ENCODE results near the gene FBXO17. TPM values are rescaled to one million over a fixed set of nuclear protein-coding genes. Genes with fewer than 3 reads are reported as not detected.
A peak's percentile ranks its signal among the peaks of the same experiment; 100 is the strongest.

FBXO17 gene
- total and polyA plus RNA-seq, 2 of the 13 experiments (the other 11 are each of a cell fraction or from before 2014, with no cell fraction given), result 22.1 to 58.7 TPM

- TF ChIP-seq, protein P1, sequence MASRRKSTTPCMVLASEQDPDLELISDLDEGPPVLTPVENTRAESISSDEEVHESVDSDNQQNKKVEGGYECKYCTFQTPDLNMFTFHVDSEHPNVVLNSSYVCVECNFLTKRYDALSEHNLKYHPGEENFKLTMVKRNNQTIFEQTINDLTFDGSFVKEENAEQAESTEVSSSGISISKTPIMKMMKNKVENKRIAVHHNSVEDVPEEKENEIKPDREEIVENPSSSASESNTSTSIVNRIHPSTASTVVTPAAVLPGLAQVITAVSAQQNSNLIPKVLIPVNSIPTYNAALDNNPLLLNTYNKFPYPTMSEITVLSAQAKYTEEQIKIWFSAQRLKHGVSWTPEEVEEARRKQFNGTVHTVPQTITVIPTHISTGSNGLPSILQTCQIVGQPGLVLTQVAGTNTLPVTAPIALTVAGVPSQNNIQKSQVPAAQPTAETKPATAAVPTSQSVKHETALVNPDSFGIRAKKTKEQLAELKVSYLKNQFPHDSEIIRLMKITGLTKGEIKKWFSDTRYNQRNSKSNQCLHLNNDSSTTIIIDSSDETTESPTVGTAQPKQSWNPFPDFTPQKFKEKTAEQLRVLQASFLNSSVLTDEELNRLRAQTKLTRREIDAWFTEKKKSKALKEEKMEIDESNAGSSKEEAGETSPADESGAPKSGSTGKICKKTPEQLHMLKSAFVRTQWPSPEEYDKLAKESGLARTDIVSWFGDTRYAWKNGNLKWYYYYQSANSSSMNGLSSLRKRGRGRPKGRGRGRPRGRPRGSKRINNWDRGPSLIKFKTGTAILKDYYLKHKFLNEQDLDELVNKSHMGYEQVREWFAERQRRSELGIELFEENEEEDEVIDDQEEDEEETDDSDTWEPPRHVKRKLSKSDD (CRISPR knock-in tag; IDR thresholded peaks at IDR 0.05; ENCODE audit: low read depth), result no peak
- TF ChIP-seq MTF1 (CRISPR knock-in tag; IDR thresholded peaks at IDR 0.05), result no peak
- peak; percentile 26; the same call in 1 of the 2 replicates for TF ChIP-seq HMGXB3 (CRISPR knock-in tag; IDR thresholded peaks at IDR 0.05; ENCODE audit: borderline replicate concordance)
- TF ChIP-seq ZNF589 (CRISPR knock-in tag; conservative IDR thresholded peaks at IDR 0.05), result no peak
- TF ChIP-seq, protein P2, sequence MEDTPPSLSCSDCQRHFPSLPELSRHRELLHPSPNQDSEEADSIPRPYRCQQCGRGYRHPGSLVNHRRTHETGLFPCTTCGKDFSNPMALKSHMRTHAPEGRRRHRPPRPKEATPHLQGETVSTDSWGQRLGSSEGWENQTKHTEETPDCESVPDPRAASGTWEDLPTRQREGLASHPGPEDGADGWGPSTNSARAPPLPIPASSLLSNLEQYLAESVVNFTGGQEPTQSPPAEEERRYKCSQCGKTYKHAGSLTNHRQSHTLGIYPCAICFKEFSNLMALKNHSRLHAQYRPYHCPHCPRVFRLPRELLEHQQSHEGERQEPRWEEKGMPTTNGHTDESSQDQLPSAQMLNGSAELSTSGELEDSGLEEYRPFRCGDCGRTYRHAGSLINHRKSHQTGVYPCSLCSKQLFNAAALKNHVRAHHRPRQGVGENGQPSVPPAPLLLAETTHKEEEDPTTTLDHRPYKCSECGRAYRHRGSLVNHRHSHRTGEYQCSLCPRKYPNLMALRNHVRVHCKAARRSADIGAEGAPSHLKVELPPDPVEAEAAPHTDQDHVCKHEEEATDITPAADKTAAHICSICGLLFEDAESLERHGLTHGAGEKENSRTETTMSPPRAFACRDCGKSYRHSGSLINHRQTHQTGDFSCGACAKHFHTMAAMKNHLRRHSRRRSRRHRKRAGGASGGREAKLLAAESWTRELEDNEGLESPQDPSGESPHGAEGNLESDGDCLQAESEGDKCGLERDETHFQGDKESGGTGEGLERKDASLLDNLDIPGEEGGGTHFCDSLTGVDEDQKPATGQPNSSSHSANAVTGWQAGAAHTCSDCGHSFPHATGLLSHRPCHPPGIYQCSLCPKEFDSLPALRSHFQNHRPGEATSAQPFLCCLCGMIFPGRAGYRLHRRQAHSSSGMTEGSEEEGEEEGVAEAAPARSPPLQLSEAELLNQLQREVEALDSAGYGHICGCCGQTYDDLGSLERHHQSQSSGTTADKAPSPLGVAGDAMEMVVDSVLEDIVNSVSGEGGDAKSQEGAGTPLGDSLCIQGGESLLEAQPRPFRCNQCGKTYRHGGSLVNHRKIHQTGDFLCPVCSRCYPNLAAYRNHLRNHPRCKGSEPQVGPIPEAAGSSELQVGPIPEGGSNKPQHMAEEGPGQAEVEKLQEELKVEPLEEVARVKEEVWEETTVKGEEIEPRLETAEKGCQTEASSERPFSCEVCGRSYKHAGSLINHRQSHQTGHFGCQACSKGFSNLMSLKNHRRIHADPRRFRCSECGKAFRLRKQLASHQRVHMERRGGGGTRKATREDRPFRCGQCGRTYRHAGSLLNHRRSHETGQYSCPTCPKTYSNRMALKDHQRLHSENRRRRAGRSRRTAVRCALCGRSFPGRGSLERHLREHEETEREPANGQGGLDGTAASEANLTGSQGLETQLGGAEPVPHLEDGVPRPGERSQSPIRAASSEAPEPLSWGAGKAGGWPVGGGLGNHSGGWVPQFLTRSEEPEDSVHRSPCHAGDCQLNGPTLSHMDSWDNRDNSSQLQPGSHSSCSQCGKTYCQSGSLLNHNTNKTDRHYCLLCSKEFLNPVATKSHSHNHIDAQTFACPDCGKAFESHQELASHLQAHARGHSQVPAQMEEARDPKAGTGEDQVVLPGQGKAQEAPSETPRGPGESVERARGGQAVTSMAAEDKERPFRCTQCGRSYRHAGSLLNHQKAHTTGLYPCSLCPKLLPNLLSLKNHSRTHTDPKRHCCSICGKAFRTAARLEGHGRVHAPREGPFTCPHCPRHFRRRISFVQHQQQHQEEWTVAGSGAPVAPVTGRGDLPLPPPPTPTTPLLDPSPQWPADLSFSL (CRISPR knock-in tag; IDR thresholded peaks at IDR 0.05), result no peak
- no peak for TF ChIP-seq ZBTB42 (CRISPR knock-in tag; IDR thresholded peaks at IDR 0.05)
- TF ChIP-seq ZNF816 (CRISPR knock-in tag; IDR thresholded peaks at IDR 0.05; ENCODE audit: borderline replicate concordance), result no peak
- no peak for TF ChIP-seq SNAPC2 (CRISPR knock-in tag; IDR thresholded peaks at IDR 0.05)
- TF ChIP-seq MAFG (CRISPR knock-in tag; IDR thresholded peaks at IDR 0.05), result no peak
- TF ChIP-seq, protein P3, sequence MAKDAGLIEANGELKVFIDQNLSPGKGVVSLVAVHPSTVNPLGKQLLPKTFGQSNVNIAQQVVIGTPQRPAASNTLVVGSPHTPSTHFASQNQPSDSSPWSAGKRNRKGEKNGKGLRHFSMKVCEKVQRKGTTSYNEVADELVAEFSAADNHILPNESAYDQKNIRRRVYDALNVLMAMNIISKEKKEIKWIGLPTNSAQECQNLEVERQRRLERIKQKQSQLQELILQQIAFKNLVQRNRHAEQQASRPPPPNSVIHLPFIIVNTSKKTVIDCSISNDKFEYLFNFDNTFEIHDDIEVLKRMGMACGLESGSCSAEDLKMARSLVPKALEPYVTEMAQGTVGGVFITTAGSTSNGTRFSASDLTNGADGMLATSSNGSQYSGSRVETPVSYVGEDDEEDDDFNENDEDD (CRISPR knock-in tag; IDR thresholded peaks at IDR 0.05; ENCODE audit: borderline replicate concordance), result no peak; the same call in 1 of the 2 replicates
- no peak for TF ChIP-seq CBFB (CRISPR knock-in tag; IDR thresholded peaks at IDR 0.05)
- no peak for TF ChIP-seq AKAP8 (CRISPR knock-in tag; IDR thresholded peaks at IDR 0.05)
- no peak; the same call in 1 of the 2 replicates for TF ChIP-seq BRCA1 (CRISPR knock-in tag; IDR thresholded peaks at IDR 0.05)
- no peak for TF ChIP-seq ZSCAN31 (CRISPR knock-in tag; IDR thresholded peaks at IDR 0.05; ENCODE audit: low read depth)
Measured at GRCh38 chr19:38975214-38975860, at the start of gene FBXO17 (continued).
